SK-N-SH treated with all-trans-retinoic acid at 6 μM for 48 hours (cell line): ENCODE measurements around the gene STAG1.

Experiments used
- ATAC-seq: fragments of 200-7000 bp; cut with Tn5 transposase; 3 replicates; pipeline ENCODE4 v1.9.1; 2020; ENCODE audit warnings: mild to moderate bottlenecking, moderate library complexity
- ARNTL ChIP-seq: fragments of 450-650 bp; formaldehyde crosslinking; IDR thresholded peaks from 2 replicates; pipeline ENCODE4 v1.5.0; 2020; ENCODE audit warnings: low read depth, mild to moderate bottlenecking, moderate library complexity, borderline replicate concordance
- BACH2 ChIP-seq: fragments of 250-450 bp; sonication (Bioruptor Pico); IDR thresholded peaks from 2 replicates; pipeline ENCODE4 v1.9.0; 2021; ENCODE audit warnings: mild to moderate bottlenecking, borderline replicate concordance
- CREB5 ChIP-seq: fragments of 250-450 bp; sonication (Bioruptor Pico); IDR thresholded peaks from 2 replicates; pipeline ENCODE4 v1.5.1; 2020; ENCODE audit warnings: low read depth, mild to moderate bottlenecking, moderate library complexity
- CSDC2 ChIP-seq: fragments of 250-450 bp; sonication (Bioruptor Pico); IDR thresholded peaks from 2 replicates; pipeline ENCODE4 v1.5.0; 2020; ENCODE audit warnings: mild to moderate bottlenecking, moderate library complexity
- GLIS3 ChIP-seq: fragments of 250-450 bp; sonication (Bioruptor Pico); IDR thresholded peaks from 2 replicates; pipeline ENCODE4 v1.5.0; 2020; ENCODE audit warnings: mild to moderate bottlenecking, moderate library complexity
- ISL1 ChIP-seq: fragments of 250-450 bp; sonication (Bioruptor Pico); IDR thresholded peaks from 2 replicates; pipeline ENCODE4 v2.1.2; 2022; ENCODE audit warnings: mild to moderate bottlenecking, moderate library complexity
- PATZ1 ChIP-seq: fragments of 250-450 bp; sonication (Bioruptor Pico); IDR thresholded peaks from 2 replicates; pipeline ENCODE4 v1.8.0; 2020; ENCODE audit warnings: mild to moderate bottlenecking, moderate library complexity, borderline replicate concordance
- POU6F1 ChIP-seq: fragments of 250-450 bp; sonication (Bioruptor Pico); IDR thresholded peaks from 2 replicates; pipeline ENCODE4 v1.8.0; 2021; ENCODE audit warnings: low read depth, mild to moderate bottlenecking, moderate library complexity, borderline replicate concordance
- PPARA ChIP-seq: fragments of 250-450 bp; sonication (Bioruptor Pico); IDR thresholded peaks from 2 replicates; pipeline ENCODE4 v1.5.0; 2020; ENCODE audit warnings: mild to moderate bottlenecking, borderline replicate concordance
- RARB ChIP-seq: fragments of 250-450 bp; sonication (Bioruptor Pico); IDR thresholded peaks from 2 replicates; pipeline ENCODE4 v1.8.0; 2021; ENCODE audit warnings: mild to moderate bottlenecking, moderate library complexity
- SNAI2 ChIP-seq: fragments of 250-450 bp; sonication (Bioruptor Pico); IDR thresholded peaks from 2 replicates; pipeline ENCODE4 v1.5.0; 2020; ENCODE audit warnings: mild to moderate bottlenecking, moderate library complexity
- TCF4 ChIP-seq: fragments of 250-450 bp; sonication (Bioruptor Pico); IDR thresholded peaks from 2 replicates; pipeline ENCODE4 v1.8.0; 2021; ENCODE audit warnings: mild to moderate bottlenecking, moderate library complexity, borderline replicate concordance
- TOX ChIP-seq: fragments of 250-450 bp; sonication (Bioruptor Pico); IDR thresholded peaks from 2 replicates; pipeline ENCODE4 v1.8.0; 2021; ENCODE audit warnings: mild to moderate bottlenecking, moderate library complexity, borderline replicate concordance
- TSHZ2 ChIP-seq: fragments of 250-450 bp; sonication (Bioruptor Pico); IDR thresholded peaks from 2 replicates; pipeline ENCODE4 v1.5.0; 2020; ENCODE audit warnings: mild to moderate bottlenecking, moderate library complexity
- ZC3H10 ChIP-seq: fragments of 250-450 bp; sonication (Bioruptor Pico); IDR thresholded peaks from 2 replicates; pipeline ENCODE4 v1.5.1; 2021; ENCODE audit warnings: mild to moderate bottlenecking, moderate library complexity
- ZFP3 ChIP-seq: fragments of 250-450 bp; sonication (Bioruptor Pico); IDR thresholded peaks from 2 replicates; pipeline ENCODE4 v1.5.0; 2020; ENCODE audit warnings: mild to moderate bottlenecking, moderate library complexity
- ZFP30 ChIP-seq: fragments of 450-650 bp; formaldehyde crosslinking; IDR thresholded peaks from 2 replicates; pipeline ENCODE4 v1.5.0; 2022; ENCODE audit warnings: mild to moderate bottlenecking, moderate library complexity
- ZNF565 ChIP-seq: fragments of 450-650 bp; formaldehyde crosslinking; conservative IDR thresholded peaks from 2 replicates; pipeline ENCODE4 v1.5.0; 2020; ENCODE audit warnings: low read depth, mild to moderate bottlenecking, moderate library complexity
- ZNF70 ChIP-seq: fragments of 450-650 bp; formaldehyde crosslinking; IDR thresholded peaks from 2 replicates; pipeline ENCODE4 v1.5.0; 2020; ENCODE audit warnings: mild to moderate bottlenecking, moderate library complexity
- ZNF8 ChIP-seq: fragments of 450-650 bp; formaldehyde crosslinking; IDR thresholded peaks from 2 replicates; pipeline ENCODE4 v1.5.0; 2020; ENCODE audit warnings: mild to moderate bottlenecking, moderate library complexity

The STAG1 gene

GRCh38 chr3:136653628-136654027 lies 98.5 kb downstream of the STAG1 start:
- ATAC-seq, result no peak
- no peak for TF ChIP-seq BACH2 (CRISPR knock-in tag)

- ATAC-seq, result no peak
- TF ChIP-seq TSHZ2 (CRISPR knock-in tag), result no peak
- TF ChIP-seq GLIS3 (CRISPR knock-in tag), result no peak
- TF ChIP-seq ZFP30 (CRISPR knock-in tag), result no peak
- no peak for TF ChIP-seq PATZ1
- no peak for TF ChIP-seq PPARA (CRISPR knock-in tag)
- no peak for TF ChIP-seq ZNF70 (CRISPR knock-in tag)
- TF ChIP-seq ARNTL (CRISPR knock-in tag), result no peak
- no peak for TF ChIP-seq ISL1 (CRISPR knock-in tag)
- TF ChIP-seq ZFP3 (CRISPR knock-in tag), result no peak
- TF ChIP-seq RARB (CRISPR knock-in tag), result no peak
- TF ChIP-seq ZNF565 (CRISPR knock-in tag), result no peak
- TF ChIP-seq ZNF8 (CRISPR knock-in tag), result no peak
- TF ChIP-seq POU6F1 (CRISPR knock-in tag), result no peak
- no peak for TF ChIP-seq TCF4 (CRISPR knock-in tag)
- TF ChIP-seq CSDC2 (CRISPR knock-in tag), result no peak
- no peak for TF ChIP-seq CREB5
These were observed 100.6 kb downstream of the STAG1 start for GRCh38 chr3:136651581-136651980.

- ATAC-seq, result no peak
These were observed 101.7 kb downstream of the STAG1 start for GRCh38 chr3:136650461-136650860.

More at GRCh38 chr3:136650461-136650860, 101.7 kb downstream of the STAG1 start:
- TF ChIP-seq PATZ1 (no peak), TOX (CRISPR knock-in tag) (no peak), ZNF565 (CRISPR knock-in tag) (no peak), POU6F1 (CRISPR knock-in tag) (no peak), CREB5 (no peak), SNAI2 (CRISPR knock-in tag) (no peak), CSDC2 (CRISPR knock-in tag) (no peak), ZNF70 (CRISPR knock-in tag) (no peak), RARB (CRISPR knock-in tag) (no peak), ZC3H10 (CRISPR knock-in tag) (no peak), TCF4 (CRISPR knock-in tag) (no peak), ZFP3 (CRISPR knock-in tag) (no peak), ZFP30 (CRISPR knock-in tag) (no peak)
